ENCODE results near the gene TBCCD1.

TBCCD1 gene

DNA sequence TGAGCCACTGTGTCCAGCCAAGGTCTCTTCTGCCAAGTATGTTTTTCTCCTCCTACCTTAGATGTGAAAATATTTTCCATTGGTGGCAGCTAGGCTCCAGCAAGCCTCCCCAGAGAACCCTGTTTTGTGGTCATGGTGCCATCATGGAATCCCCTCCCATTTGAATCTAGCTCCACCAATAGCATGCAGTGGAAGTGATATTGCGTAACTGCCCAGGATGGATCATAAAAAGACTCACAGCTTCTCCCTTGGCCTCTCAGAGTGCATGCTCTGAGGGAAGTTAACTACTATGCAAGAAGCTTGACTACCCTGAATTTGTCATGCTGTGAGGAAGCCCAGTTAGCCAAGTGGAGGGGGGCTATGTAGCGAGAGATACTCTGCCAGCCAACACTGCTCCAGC lies 50.5 kb downstream of the TBCCD1 start:
- Histone ChIP-seq H3K4me1 (ENCODE audit: control insufficient read depth, insufficient read depth, low read length, unreplicated experiment) (no peaks in the 10 kb centered on the region), H3K27ac (ENCODE audit: low read depth, low read length) (no peak overlapping the region), H3K36me3 (ENCODE audit: insufficient read depth, low read length) (no peaks in the 10 kb centered on the region), H3K27me3 (ENCODE audit: insufficient read depth, low read length) (peaks cover 94% of the 10 kb centered on the region), H3K79me2 (ENCODE audit: control insufficient read depth, insufficient read depth, low read length, unreplicated experiment) (no peaks in the 10 kb centered on the region), H3K4me3 (ENCODE audit: low read depth, low read length) (no peak overlapping the region), H2AFZ (ENCODE audit: low read length, unreplicated experiment) (no peak overlapping the region)

GRCh38 chr3:186515125-186515524 lies 52.0 kb downstream of the TBCCD1 start:
- no peaks in the 10 kb centered on the region for H3K4me1 ChIP-seq (ENCODE audit: control insufficient read depth, insufficient read depth, low read length, unreplicated experiment)
- no peak overlapping the region for H2AFZ ChIP-seq (ENCODE audit: low read length, unreplicated experiment)

GRCh38 chr3:186514296-186515002 lies 52.7 kb downstream of the TBCCD1 start:
- no peaks in the 10 kb centered on the region for H3K4me1 ChIP-seq (ENCODE audit: control insufficient read depth, insufficient read depth, low read length, unreplicated experiment)
- no peak overlapping the region for H3K4me3 ChIP-seq (ENCODE audit: low read depth, low read length)
- no peaks in the 10 kb centered on the region for H3K36me3 ChIP-seq (ENCODE audit: insufficient read depth, low read length)
- no peak overlapping the region for H2AFZ ChIP-seq (ENCODE audit: low read length, unreplicated experiment)
- H3K79me2 ChIP-seq (ENCODE audit: control insufficient read depth, insufficient read depth, low read length, unreplicated experiment): no peaks in the 10 kb centered on the region
- peaks cover 96% of the 10 kb centered on the region for H3K27me3 ChIP-seq (ENCODE audit: insufficient read depth, low read length)
- H3K27ac ChIP-seq (ENCODE audit: low read depth, low read length): no peak overlapping the region

More at GRCh38 chr3:186515125-186515524, 52.0 kb downstream of the TBCCD1 start:
- H3K4me3 ChIP-seq (ENCODE audit: low read depth, low read length): no peak overlapping the region
- H3K27ac ChIP-seq (ENCODE audit: low read depth, low read length): no peak overlapping the region
- H3K36me3 ChIP-seq (ENCODE audit: insufficient read depth, low read length): no peaks in the 10 kb centered on the region
- peaks cover 96% of the 10 kb centered on the region for H3K27me3 ChIP-seq (ENCODE audit: insufficient read depth, low read length)
- no peaks in the 10 kb centered on the region for H3K79me2 ChIP-seq (ENCODE audit: control insufficient read depth, insufficient read depth, low read length, unreplicated experiment)

DNA sequence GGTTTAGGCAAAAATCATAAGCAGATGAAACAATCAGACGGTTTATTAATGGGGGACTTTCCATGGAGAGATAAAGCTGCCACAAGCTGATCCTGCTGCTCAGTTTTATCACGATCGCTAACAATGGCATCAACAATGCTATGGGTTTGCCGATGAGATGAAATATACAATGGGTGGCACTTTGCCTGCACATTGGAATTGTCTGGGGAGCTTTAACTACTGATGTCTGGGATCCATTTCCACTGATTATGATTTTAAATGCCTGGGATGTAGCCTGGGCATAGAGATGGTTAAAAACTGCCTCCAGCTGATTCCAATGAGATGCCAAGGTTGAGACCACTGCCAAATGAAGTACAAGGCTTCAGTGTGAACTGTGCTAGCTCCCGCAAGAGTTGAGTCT lies 53.8 kb downstream of the TBCCD1 start:
- Histone ChIP-seq H3K27me3 (ENCODE audit: insufficient read depth, low read length) (peaks cover 90% of the 10 kb centered on the region), H3K27ac (ENCODE audit: low read depth, low read length) (no peak overlapping the region), H3K79me2 (ENCODE audit: control insufficient read depth, insufficient read depth, low read length, unreplicated experiment) (no peaks in the 10 kb centered on the region), H3K4me3 (ENCODE audit: low read depth, low read length) (no peak overlapping the region), H3K4me1 (ENCODE audit: control insufficient read depth, insufficient read depth, low read length, unreplicated experiment) (no peaks in the 10 kb centered on the region), H3K36me3 (ENCODE audit: insufficient read depth, low read length) (no peaks in the 10 kb centered on the region), H2AFZ (ENCODE audit: low read length, unreplicated experiment) (no peak overlapping the region)

DNA sequence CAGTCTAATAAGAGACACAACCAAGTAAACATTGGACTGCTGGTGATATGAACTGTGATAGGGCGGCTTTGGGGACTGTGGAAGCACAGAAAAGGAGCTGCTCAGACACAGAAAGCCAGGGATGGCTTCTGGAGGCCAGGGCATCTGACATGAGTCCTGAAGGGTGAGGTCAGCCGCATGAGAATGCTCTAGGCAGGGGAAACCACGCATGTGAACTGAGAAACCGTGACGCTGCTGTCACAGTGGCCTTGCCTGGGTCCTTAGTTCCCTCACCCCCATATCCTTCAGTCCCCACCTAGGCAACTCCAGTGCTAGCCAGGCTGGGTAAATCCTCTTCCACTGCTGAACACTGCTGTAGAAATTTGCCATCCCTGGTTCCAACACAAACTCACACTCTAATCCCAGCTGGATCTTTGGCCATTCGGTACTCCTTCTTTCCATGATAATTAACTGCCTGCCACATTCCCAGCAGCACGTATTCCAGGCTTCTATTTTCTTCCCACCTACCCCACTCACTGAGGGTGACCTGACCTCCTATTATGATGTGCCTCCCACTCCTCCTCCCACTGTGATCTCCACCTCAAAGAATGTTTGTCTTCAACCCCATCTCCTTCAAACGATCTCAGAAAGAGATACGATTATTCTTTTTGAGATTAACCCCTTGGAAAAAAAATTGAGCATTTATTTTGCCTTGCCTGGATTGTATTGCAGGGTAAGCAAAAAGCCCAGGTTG lies 54.4 kb downstream of the TBCCD1 start:
- H3K4me3 ChIP-seq (ENCODE audit: low read depth, low read length): no peak overlapping the region
- no peaks in the 10 kb centered on the region for H3K36me3 ChIP-seq (ENCODE audit: insufficient read depth, low read length)
- no peaks in the 10 kb centered on the region for H3K4me1 ChIP-seq (ENCODE audit: control insufficient read depth, insufficient read depth, low read length, unreplicated experiment)
- H3K27me3 ChIP-seq (ENCODE audit: insufficient read depth, low read length): peaks cover 84% of the 10 kb centered on the region
- no peak overlapping the region for H2AFZ ChIP-seq (ENCODE audit: low read length, unreplicated experiment)
- H3K79me2 ChIP-seq (ENCODE audit: control insufficient read depth, insufficient read depth, low read length, unreplicated experiment): no peaks in the 10 kb centered on the region
- no peak overlapping the region for H3K27ac ChIP-seq (ENCODE audit: low read depth, low read length)

DNA sequence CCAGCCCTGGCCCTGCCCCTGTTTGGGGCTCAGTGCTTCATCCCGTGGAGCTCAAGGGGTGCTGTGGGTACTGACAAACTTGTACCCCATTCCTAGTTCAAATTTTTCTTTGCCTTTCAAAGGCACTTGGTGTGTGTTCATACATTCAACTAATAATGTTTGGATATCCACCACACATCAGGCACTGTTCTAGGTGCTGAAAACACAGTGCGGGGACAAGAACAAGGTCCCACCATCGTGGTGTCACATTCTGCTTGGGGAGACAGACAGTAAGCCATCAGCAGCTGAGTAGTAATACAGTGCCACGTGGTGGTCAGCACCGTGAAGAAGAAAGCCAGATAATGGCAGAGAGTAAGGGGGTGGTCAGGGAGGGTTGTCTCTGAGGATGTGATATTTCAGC lies 55.4 kb downstream of the TBCCD1 start:
- H3K36me3 ChIP-seq (ENCODE audit: insufficient read depth, low read length): no peaks in the 10 kb centered on the region
- H3K27ac ChIP-seq (ENCODE audit: low read depth, low read length): no peak overlapping the region
- peaks cover 75% of the 10 kb centered on the region for H3K27me3 ChIP-seq (ENCODE audit: insufficient read depth, low read length)
- no peak overlapping the region for H3K4me3 ChIP-seq (ENCODE audit: low read depth, low read length)
- H3K4me1 ChIP-seq (ENCODE audit: control insufficient read depth, insufficient read depth, low read length, unreplicated experiment): no peaks in the 10 kb centered on the region
- no peak overlapping the region for H2AFZ ChIP-seq (ENCODE audit: low read length, unreplicated experiment)
- no peaks in the 10 kb centered on the region for H3K79me2 ChIP-seq (ENCODE audit: control insufficient read depth, insufficient read depth, low read length, unreplicated experiment)

DNA sequence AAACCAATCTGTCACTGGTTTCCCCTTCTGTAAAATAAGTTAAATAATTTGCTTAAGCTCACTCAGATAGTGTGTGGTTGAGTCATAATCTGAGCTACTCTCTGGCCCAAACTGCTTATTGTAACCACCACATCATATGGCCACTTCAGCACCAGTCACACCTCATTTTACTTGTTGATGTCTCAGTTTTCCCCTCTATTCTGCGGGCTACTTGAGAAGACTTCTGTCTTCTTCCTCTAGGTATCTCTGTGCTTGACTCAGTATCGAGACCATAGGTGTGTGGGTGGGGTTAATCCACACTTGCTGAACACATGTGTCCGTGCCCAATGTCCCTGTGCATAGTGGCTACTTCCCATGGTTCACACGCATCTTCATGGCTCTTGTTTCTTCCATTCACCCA lies 55.9 kb downstream of the TBCCD1 start:
- no peaks in the 10 kb centered on the region for H3K4me1 ChIP-seq (ENCODE audit: control insufficient read depth, insufficient read depth, low read length, unreplicated experiment)
- no peak overlapping the region for H3K27ac ChIP-seq (ENCODE audit: low read depth, low read length)
- no peaks in the 10 kb centered on the region for H3K79me2 ChIP-seq (ENCODE audit: control insufficient read depth, insufficient read depth, low read length, unreplicated experiment)

GRCh38 chr3:186510374-186511079 lies 56.6 kb downstream of the TBCCD1 start:
- Histone ChIP-seq H3K4me3 (ENCODE audit: low read depth, low read length) (no peak overlapping the region), H3K79me2 (ENCODE audit: control insufficient read depth, insufficient read depth, low read length, unreplicated experiment) (no peaks in the 10 kb centered on the region), H3K36me3 (ENCODE audit: insufficient read depth, low read length) (no peaks in the 10 kb centered on the region), H2AFZ (ENCODE audit: low read length, unreplicated experiment) (no peak overlapping the region), H3K4me1 (ENCODE audit: control insufficient read depth, insufficient read depth, low read length, unreplicated experiment) (no peaks in the 10 kb centered on the region), H3K27me3 (ENCODE audit: insufficient read depth, low read length) (peaks cover 68% of the 10 kb centered on the region), H3K27ac (ENCODE audit: low read depth, low read length) (no peak overlapping the region)

More for the DNA sequence above, 55.9 kb downstream of the TBCCD1 start:
- Histone ChIP-seq H3K36me3 (ENCODE audit: insufficient read depth, low read length) (no peaks in the 10 kb centered on the region), H2AFZ (ENCODE audit: low read length, unreplicated experiment) (no peak overlapping the region), H3K27me3 (ENCODE audit: insufficient read depth, low read length) (peaks cover 75% of the 10 kb centered on the region), H3K4me3 (ENCODE audit: low read depth, low read length) (no peak overlapping the region)

GRCh38 chr3:186509423-186509822 lies 57.7 kb downstream of the TBCCD1 start:
- no peak overlapping the region for H3K27ac ChIP-seq (ENCODE audit: low read depth, low read length)
- H2AFZ ChIP-seq (ENCODE audit: low read length, unreplicated experiment): no peak overlapping the region
- H3K4me1 ChIP-seq (ENCODE audit: control insufficient read depth, insufficient read depth, low read length, unreplicated experiment): no peaks in the 10 kb centered on the region
- H3K27me3 ChIP-seq (ENCODE audit: insufficient read depth, low read length): peaks cover 64% of the 10 kb centered on the region
- H3K4me3 ChIP-seq (ENCODE audit: low read depth, low read length): no peak overlapping the region
- H3K79me2 ChIP-seq (ENCODE audit: control insufficient read depth, insufficient read depth, low read length, unreplicated experiment): no peaks in the 10 kb centered on the region
- no peaks in the 10 kb centered on the region for H3K36me3 ChIP-seq (ENCODE audit: insufficient read depth, low read length)

DNA sequence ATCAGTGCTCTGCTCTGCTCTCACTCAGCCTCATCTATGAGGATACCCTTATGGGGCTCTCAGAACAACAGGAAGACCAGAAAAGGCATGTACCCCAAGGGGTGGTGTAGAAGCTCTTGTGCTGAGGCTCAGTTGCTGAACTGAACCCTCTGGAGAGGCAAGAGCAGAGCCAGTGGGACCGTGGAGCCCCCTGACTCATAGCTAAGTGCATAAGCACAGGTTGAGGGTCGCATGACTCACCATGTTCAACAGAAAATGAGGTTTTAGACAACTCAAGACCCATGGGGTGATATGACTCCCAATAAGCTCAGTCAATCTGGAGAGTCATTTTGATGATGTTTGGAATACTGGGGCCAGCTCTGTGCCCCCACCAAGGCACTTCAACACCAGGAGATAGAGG lies 60.3 kb downstream of the TBCCD1 start:
- Histone ChIP-seq H3K79me2 (ENCODE audit: control insufficient read depth, insufficient read depth, low read length, unreplicated experiment) (no peaks in the 10 kb centered on the region), H3K4me1 (ENCODE audit: control insufficient read depth, insufficient read depth, low read length, unreplicated experiment) (no peaks in the 10 kb centered on the region), H3K4me3 (ENCODE audit: low read depth, low read length) (no peak overlapping the region), H3K36me3 (ENCODE audit: insufficient read depth, low read length) (no peaks in the 10 kb centered on the region), H2AFZ (ENCODE audit: low read length, unreplicated experiment) (no peak overlapping the region), H3K27me3 (ENCODE audit: insufficient read depth, low read length) (peaks cover 64% of the 10 kb centered on the region), H3K27ac (ENCODE audit: low read depth, low read length) (no peak overlapping the region)
